ENCODE data around the gene GALNT10.
"Not testable (repeated sequence)": the region's sequence is repeated elsewhere in the genome, so short reads cannot be mapped to it uniquely, and the experiment has no call there.

Gene GALNT10

GRCh38 chr5:154190595-154191304 lies at the start of gene GALNT10:
GALNT10 (plus strand) TSS chr5:154190733; CDS start chr5:154190867, 134 bp downstream.
- Histone ChIP-seq H3K4me1 (peaks cover 5% of the 10 kb centered on the region; the same call in 1 of the 2 replicates), H3K27me3 (ENCODE audit: low read depth) (no peaks in the 10 kb centered on the region), H3K36me3 (replicated peaks) (no peaks in the 10 kb centered on the region), H3K9me3 (no peaks in the 10 kb centered on the region), H3K4me3 (peak within 1 kb of the TSS; percentile 79)
- DNase-seq (ENCODE audit: low spot score in 2 of 2) = peak; percentile 50 to 74
- in situ Hi-C loops (cut with MboI; ENCODE audit: low sequenced_read_pairs) = no loop called here

DNA sequence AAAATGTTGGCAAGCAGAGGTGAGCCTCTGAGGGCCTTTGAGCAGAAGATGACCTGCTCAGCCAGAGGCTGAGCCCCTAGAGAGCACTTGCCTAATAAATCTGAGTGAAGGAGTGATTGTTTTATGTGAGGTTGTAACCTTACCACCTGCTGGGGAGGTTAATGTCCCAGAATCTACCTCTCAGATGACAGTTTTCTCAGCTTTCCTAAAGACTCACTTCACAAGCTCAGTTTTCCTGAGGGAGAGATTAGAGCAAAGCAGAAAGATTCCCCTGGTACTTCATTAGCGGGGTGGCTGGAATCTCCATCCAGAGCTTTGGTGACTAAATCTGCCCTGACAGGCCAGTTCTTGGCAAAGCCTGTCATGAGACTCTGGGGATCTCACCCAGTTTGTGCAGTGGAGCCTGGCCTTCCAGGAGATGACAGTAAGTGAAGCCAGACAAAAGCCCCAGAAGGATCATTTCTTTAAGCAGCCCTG lies 48.8 kb upstream of the GALNT10 start:
- Histone ChIP-seq H3K4me1 (no peaks in the 10 kb centered on the region), H3K9me3 (no peaks in the 10 kb centered on the region), H3K36me3 (replicated peaks) (no peaks in the 10 kb centered on the region), H3K27me3 (ENCODE audit: low read depth) (peaks cover 22% of the 10 kb centered on the region), H3K4me3 (no peak overlapping the region)
- in situ Hi-C loops (cut with MboI; ENCODE audit: low sequenced_read_pairs) = no loop called here
- no peak for DNase-seq (ENCODE audit: low spot score in 2 of 2)

DNA sequence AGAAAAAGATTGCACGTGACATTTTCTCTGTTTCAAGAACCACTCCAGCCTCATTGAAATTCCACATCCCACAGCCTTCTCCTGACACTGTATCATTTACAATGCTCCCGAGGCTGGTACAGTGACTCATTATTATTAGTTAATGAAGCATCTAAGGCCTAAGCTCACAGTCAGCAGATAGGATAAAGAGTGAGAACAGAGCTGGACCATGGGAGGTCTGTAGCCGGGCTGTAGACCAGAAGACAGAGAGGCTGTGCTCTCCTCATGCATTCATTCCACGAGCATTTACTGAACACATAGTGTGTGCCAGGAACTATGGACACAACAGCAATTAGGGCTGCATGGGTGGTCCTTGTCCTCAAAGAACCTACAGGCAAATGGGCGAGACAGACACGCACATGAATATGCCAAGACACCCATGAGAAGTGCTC lies 47.3 kb upstream of the GALNT10 start:
- Histone ChIP-seq H3K9me3 (no peaks in the 10 kb centered on the region), H3K27me3 (ENCODE audit: low read depth) (peaks cover 29% of the 10 kb centered on the region), H3K36me3 (replicated peaks) (no peaks in the 10 kb centered on the region), H3K4me1 (no peaks in the 10 kb centered on the region), H3K4me3 (no peak overlapping the region)
- DNase-seq (ENCODE audit: low spot score in 2 of 2) = no peak
- in situ Hi-C loops (cut with MboI; ENCODE audit: low sequenced_read_pairs) = no loop called here

DNA sequence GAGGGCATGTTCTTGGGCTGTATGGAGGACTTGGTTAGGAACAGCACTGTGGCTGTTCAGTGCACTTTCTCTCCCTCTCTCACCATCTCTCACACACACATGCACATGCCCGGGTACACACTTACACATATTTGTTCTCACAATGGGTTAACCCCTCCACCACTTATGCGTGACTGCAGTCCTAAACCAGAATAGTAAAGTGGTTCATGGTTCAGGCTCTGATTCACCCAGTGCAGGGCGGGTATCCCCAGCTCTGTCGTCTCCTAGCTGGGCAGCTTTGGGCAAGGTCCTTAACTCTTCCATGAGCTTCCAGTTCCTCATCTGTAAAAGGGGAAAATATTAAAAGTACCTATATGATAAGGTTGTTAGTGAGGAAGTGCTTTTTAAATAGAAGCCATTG lies 45.3 kb upstream of the GALNT10 start:
- DNase-seq (ENCODE audit: low spot score in 2 of 2) = no peak
- Histone ChIP-seq H3K4me3 (no peak overlapping the region), H3K9me3 (no peaks in the 10 kb centered on the region), H3K36me3 (replicated peaks) (no peaks in the 10 kb centered on the region), H3K27me3 (ENCODE audit: low read depth) (peaks cover 30% of the 10 kb centered on the region), H3K4me1 (no peaks in the 10 kb centered on the region)
- in situ Hi-C loops (cut with MboI; ENCODE audit: low sequenced_read_pairs) = no loop called here

GRCh38 chr5:154146409-154146808 lies 44.1 kb upstream of the GALNT10 start:
- in situ Hi-C loops (cut with MboI; ENCODE audit: low sequenced_read_pairs) = no loop called here
- no peak overlapping the region for H3K4me3 ChIP-seq
- no peaks in the 10 kb centered on the region for H3K9me3 ChIP-seq
- H3K36me3 ChIP-seq (replicated peaks) = no peaks in the 10 kb centered on the region
- peaks cover 28% of the 10 kb centered on the region for H3K27me3 ChIP-seq (ENCODE audit: low read depth)
- DNase-seq (ENCODE audit: low spot score in 2 of 2) = no peak
- no peaks in the 10 kb centered on the region for H3K4me1 ChIP-seq

DNA sequence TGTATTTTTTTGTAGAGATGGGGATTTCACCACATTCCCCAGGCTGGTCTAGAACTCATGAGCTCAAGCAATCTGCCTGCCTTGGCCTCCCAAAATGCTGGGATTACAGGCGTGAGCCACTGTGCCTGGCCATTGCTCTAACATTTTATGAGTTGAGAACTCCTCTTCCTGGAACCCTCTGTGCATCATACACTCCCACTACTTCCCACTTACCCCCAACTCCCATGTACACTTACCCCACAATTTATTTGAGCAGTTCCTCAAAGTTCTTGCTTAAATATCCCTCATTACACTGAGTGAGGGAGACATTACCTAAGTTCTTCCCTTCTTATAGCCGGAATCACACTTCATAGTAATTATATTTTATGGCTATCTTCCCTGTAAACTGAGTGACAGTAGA lies 42.9 kb upstream of the GALNT10 start:
- DNase-seq (ENCODE audit: low spot score in 2 of 2) = no peak
- in situ Hi-C loops (cut with MboI; ENCODE audit: low sequenced_read_pairs) = no loop called here
- Histone ChIP-seq H3K4me3 (no peak overlapping the region), H3K4me1 (no peaks in the 10 kb centered on the region), H3K9me3 (no peaks in the 10 kb centered on the region), H3K27me3 (ENCODE audit: low read depth) (peaks cover 22% of the 10 kb centered on the region), H3K36me3 (replicated peaks) (no peaks in the 10 kb centered on the region)

DNA sequence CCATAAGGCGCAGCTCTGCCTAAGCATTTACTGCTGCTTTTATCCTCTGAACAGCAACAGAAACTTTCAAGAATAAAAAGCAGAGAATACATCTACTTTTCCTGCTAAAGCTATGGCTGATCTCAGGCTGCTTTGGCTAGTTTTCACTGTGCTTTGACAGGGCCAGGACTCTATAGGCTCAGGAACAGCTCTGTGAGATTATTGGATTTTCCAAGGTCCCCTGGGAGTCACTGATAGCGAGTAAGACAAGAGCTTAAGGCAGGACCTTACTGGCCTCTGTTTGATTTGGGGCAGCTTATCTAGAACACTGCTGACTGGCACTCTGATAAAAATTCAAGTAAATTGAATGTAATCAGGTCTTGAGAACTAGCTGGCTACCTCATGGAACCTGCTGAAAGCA lies 40.1 kb upstream of the GALNT10 start:
- DNase-seq (ENCODE audit: low spot score in 2 of 2); H3K4me3 ChIP-seq; in situ Hi-C loops (cut with MboI; ENCODE audit: low sequenced_read_pairs); H3K36me3 ChIP-seq (replicated peaks); H3K9me3 ChIP-seq; H3K4me1 ChIP-seq: not testable (repeated sequence)
- peaks cover 32% of the 10 kb centered on the region for H3K27me3 ChIP-seq (ENCODE audit: low read depth)

DNA sequence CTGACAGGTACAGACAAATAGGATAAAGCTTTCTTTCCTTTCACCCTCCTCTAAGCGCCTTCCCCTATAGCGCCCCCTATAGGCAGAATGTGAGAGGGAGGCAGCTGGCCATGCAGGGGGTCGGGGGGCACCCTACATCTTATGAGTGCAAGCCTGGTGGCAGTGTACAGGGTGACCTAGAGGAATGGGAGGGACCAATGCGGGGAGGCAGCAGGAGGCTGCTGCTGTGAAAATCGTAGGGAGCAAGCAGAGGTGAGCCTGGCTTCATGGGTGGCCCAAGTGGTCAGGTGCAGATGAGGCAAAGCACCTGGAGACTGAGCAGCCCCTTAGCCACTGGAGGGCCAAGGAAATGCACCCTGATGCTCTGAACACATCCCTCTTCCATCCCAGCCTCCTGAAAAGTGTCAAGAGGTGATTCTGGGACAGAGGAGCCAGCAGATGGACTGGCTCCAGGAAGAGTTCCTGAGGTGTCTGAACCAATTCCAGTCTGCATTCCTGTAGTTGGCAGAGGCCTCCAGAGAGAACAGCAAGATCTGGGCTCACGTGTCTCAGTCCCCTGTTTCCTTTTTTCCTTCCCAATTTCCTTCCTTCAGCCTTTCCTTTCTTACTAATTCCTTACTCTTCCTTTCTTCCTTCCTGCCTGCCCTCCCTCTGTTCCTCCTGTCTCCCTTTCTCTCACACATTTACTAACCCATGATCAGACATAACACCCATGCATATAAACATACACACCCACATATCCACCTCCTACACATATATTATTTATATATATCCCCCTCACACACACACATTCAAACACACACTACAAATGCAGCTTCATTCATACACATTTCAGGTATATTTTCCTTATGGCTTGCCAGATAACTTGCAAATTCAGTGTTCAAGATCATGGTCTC lies 32.8 kb upstream of the GALNT10 start:
- no peak overlapping the region for H3K4me3 ChIP-seq
- in situ Hi-C loops (cut with MboI; ENCODE audit: low sequenced_read_pairs) = no loop called here
- no peaks in the 10 kb centered on the region for H3K36me3 ChIP-seq (replicated peaks)
- peaks cover 48% of the 10 kb centered on the region for H3K27me3 ChIP-seq (ENCODE audit: low read depth)
- no peaks in the 10 kb centered on the region for H3K9me3 ChIP-seq
- DNase-seq (ENCODE audit: low spot score in 2 of 2) = peak in 1 of 2 experiments; percentile 34
- no peaks in the 10 kb centered on the region for H3K4me1 ChIP-seq

GRCh38 chr5:154158379-154158737 lies 32.2 kb upstream of the GALNT10 start:
- DNase-seq (ENCODE audit: low spot score in 2 of 2) = no peak
- in situ Hi-C loops (cut with MboI; ENCODE audit: low sequenced_read_pairs) = no loop called here
- H3K27me3 ChIP-seq (ENCODE audit: low read depth) = peaks cover 54% of the 10 kb centered on the region
- no peaks in the 10 kb centered on the region for H3K4me1 ChIP-seq
- H3K4me3 ChIP-seq = no peak overlapping the region
- H3K36me3 ChIP-seq (replicated peaks) = no peaks in the 10 kb centered on the region
- H3K9me3 ChIP-seq = no peaks in the 10 kb centered on the region

GRCh38 chr5:154159343-154159742 lies 31.2 kb upstream of the GALNT10 start:
- DNase-seq (ENCODE audit: low spot score in 2 of 2) = no peak
- in situ Hi-C loops (cut with MboI; ENCODE audit: low sequenced_read_pairs) = no loop called here
- Histone ChIP-seq H3K9me3 (no peaks in the 10 kb centered on the region), H3K4me3 (no peak overlapping the region), H3K4me1 (no peaks in the 10 kb centered on the region), H3K36me3 (replicated peaks) (no peaks in the 10 kb centered on the region), H3K27me3 (ENCODE audit: low read depth) (peaks cover 59% of the 10 kb centered on the region)

GRCh38 chr5:154162539-154163151 lies 27.9 kb upstream of the GALNT10 start:
- Histone ChIP-seq H3K36me3 (replicated peaks) (no peaks in the 10 kb centered on the region), H3K9me3 (no peaks in the 10 kb centered on the region), H3K4me1 (no peaks in the 10 kb centered on the region), H3K4me3 (no peak overlapping the region), H3K27me3 (ENCODE audit: low read depth) (peaks cover 58% of the 10 kb centered on the region)
- no peak for DNase-seq (ENCODE audit: low spot score in 2 of 2)
- in situ Hi-C loops (cut with MboI; ENCODE audit: low sequenced_read_pairs) = no loop called here

- peaks cover 49% of the 10 kb centered on the region for H3K27me3 ChIP-seq (ENCODE audit: low read depth)
- H3K4me3 ChIP-seq = no peak overlapping the region
- no peaks in the 10 kb centered on the region for H3K36me3 ChIP-seq (replicated peaks)
- in situ Hi-C loops (cut with MboI; ENCODE audit: low sequenced_read_pairs) = no loop called here
- H3K4me1 ChIP-seq = no peaks in the 10 kb centered on the region
- no peak for DNase-seq (ENCODE audit: low spot score in 2 of 2)
- H3K9me3 ChIP-seq = no peaks in the 10 kb centered on the region
Measured at GRCh38 chr5:154163327-154164248, 26.9 kb upstream of the GALNT10 start.

- peaks cover 43% of the 10 kb centered on the region for H3K27me3 ChIP-seq (ENCODE audit: low read depth)
- H3K4me1 ChIP-seq = no peaks in the 10 kb centered on the region
- DNase-seq (ENCODE audit: low spot score in 2 of 2) = no peak
- H3K36me3 ChIP-seq (replicated peaks) = no peaks in the 10 kb centered on the region
- no peak overlapping the region for H3K4me3 ChIP-seq
- no peaks in the 10 kb centered on the region for H3K9me3 ChIP-seq
- in situ Hi-C loops (cut with MboI; ENCODE audit: low sequenced_read_pairs) = no loop called here
Measured at GRCh38 chr5:154164249-154164581, 26.3 kb upstream of the GALNT10 start.
